A673 (cell line): Measurements from ENCODE around the gene SOCS2.

Experiments
- EZH2 ChIP-seq: fragments of 200-600 bp; sonication (generic); IDR thresholded peaks from 2 replicates; pipeline ENCODE4 v1.6.1; 2017; ENCODE audit warnings: borderline replicate concordance, low read depth, mild to moderate bottlenecking, mixed read lengths, antibody characterized with exemption, low read length; ENCODE audit not compliant: poor library complexity, severe bottlenecking
- TF ChIP-seq, protein P1 (sequence below): fragments of 300-800, 200-600 bp; sonication (generic); conservative IDR thresholded peaks from 2 replicates; pipeline ENCODE4 v1.5.1; 2017; ENCODE audit warnings: low read depth, mild to moderate bottlenecking, antibody characterized with exemption, low read length, moderate library complexity, mixed read lengths

DNA sequence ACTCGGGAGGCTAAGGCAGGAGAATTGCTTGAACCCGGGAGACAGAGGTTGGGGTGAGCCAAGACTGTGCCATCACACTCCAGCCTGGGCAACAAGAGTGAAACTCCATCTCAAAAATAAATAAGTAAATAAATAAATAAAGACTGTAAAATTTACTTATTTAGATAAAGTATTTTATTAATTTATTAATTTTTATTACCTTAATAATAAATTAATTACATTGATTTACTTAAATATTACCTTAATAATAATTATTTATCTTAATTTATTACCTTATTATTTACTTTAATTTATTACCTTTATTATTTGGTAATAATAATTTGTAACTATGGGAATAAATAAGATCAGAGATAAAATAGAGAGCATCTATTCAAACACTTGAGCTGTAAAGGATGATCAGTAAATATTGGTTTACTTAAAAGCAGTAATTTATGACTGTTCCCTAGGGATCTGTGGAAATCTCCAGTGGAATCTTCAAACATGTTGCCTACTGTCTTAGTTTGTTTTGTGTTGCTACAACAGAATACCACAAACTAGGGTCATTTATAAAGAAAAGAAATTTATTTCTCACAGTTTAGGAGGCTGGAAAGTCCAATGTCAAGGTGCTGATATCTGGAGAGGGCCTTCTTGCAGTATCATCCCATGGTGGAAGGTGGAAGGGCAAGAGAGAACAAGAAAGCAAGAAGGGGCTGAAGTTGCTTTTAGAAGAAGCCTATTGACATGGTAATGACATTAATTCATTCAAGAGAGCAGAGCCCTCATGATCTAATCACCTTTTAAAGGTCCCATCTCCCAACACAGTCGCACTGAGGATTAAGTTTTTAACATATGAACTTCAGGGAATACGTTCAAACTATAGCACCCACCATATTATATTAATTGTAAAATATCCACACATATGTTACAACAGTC, 37.1 kb downstream of the SOCS2 start:
- TF ChIP-seq, protein P1, sequence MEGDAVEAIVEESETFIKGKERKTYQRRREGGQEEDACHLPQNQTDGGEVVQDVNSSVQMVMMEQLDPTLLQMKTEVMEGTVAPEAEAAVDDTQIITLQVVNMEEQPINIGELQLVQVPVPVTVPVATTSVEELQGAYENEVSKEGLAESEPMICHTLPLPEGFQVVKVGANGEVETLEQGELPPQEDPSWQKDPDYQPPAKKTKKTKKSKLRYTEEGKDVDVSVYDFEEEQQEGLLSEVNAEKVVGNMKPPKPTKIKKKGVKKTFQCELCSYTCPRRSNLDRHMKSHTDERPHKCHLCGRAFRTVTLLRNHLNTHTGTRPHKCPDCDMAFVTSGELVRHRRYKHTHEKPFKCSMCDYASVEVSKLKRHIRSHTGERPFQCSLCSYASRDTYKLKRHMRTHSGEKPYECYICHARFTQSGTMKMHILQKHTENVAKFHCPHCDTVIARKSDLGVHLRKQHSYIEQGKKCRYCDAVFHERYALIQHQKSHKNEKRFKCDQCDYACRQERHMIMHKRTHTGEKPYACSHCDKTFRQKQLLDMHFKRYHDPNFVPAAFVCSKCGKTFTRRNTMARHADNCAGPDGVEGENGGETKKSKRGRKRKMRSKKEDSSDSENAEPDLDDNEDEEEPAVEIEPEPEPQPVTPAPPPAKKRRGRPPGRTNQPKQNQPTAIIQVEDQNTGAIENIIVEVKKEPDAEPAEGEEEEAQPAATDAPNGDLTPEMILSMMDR = no peak
- no peak for TF ChIP-seq EZH2
